Measurements from ENCODE around the gene DNAH11.
"Not testable (repeated sequence)": the region's sequence is repeated elsewhere in the genome, so short reads cannot be mapped to it uniquely, and the experiment has no call there.

DNAH11 gene

GRCh38 chr7:21771906-21772610, 229.2 kb downstream of the DNAH11 start:
- DNase-seq (ENCODE audit: low spot score), result peak; percentile 62

DNA sequence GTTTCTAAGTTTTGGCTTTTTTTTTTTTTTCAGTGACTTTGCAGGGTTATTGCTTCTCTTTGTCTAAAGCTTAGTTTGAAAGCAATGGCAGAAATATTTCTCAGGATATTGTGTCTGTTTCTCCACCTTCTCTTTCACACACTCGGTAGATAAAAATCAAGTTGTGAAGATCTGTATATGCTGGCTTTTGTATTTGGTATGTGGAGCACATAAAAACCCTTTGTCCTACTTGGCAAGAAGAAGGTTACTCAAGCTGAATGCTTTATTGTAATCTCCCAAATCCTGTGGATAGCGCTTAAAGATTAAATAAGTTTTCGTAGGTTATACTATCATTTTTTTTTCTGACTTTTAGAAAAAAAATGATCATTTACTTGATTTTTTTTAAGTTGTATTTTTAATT, 230.5 kb downstream of the DNAH11 start:
- peak; percentile 93 for DNase-seq (ENCODE audit: low spot score)

DNA sequence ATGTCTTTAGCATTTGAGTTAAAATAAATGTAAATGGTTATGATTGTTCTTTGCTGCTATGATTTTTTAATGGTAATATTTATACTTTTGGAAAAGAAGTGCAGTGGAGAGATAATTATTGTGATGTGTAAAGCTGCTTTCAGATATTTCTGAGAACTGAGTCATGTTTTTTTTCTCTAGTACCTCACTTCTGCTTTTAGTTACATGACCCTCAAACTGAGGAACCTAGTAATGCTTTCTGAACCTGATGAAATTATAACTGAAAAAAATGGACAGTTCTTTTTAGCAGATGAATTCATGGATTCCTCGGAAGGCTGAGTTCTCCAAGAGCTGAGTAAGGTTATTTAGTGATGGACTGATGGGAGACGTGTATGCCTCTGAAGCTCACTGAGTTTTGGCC, 235.1 kb downstream of the DNAH11 start:
- no peak for DNase-seq (ENCODE audit: low spot score)

- no peak for DNase-seq (ENCODE audit: low spot score)
Measured at GRCh38 chr7:21778953-21779352, 236.1 kb downstream of the DNAH11 start.

GRCh38 chr7:21782996-21783395, 240.2 kb downstream of the DNAH11 start:
- DNase-seq (ENCODE audit: low spot score), result no peak

DNA sequence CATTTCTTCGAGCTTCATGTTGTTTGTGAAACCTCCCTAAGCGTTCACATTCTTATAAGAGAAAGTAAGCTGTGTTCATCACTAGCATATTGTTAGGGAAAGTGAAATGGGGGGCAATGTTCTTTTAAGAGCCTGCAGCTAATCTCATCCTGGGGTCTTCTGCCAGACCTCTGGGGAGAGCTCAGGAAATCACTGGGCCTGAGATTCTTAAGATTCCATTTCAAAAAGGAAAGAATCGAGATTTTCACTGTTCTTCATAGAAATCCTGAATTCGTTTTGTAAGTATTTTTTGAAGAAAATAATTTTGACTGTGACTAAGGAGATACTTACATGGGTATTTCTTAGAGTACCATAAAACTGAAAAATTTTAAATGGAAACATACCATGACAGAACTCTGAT, 242.2 kb downstream of the DNAH11 start:
- no peak for DNase-seq (ENCODE audit: low spot score)

GRCh38 chr7:21805791-21806190, 263.0 kb downstream of the DNAH11 start:
- DNase-seq (ENCODE audit: low spot score), result no peak

- DNase-seq (ENCODE audit: low spot score), result no peak
Measured at GRCh38 chr7:21806388-21806787, 263.5 kb downstream of the DNAH11 start.

DNA sequence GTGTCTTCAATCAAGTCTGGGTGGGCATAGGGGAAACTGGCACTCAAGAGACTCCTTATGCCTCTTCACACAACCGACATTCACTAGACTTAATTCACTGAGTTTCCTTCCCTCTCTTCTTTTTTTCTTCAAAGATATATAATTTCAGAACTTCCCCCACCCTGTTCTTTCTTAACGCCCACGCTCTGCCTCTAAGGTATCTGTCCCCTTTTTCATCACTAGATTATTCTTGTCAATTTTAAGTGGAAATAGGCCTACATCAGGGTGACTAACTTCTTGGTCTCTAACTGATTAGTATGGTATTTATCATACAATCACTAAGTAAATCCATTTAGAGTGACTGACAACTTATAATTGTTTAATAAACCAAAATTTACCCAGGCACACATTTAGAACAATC, 276.2 kb downstream of the DNAH11 start:
- no peak for DNase-seq (ENCODE audit: low spot score)

DNA sequence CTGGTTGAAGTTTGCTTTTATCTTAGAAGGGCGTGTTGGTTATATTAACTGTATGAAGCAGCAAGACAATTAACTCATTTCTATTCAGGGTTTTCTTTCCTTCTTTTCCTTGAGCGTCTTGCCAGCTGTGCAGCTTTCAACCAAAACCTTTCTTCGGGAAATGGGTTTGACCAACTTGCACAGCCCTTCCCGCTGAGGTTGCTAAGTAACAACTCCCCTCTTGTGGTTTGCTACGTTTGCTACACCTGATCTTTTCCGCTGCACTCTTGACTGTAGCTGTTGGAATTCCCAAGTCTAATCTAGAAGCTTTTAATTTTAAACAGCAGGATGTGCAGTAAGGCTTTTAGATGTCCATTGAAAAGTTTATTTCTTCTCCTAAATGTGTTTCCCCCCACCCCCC, 286.0 kb downstream of the DNAH11 start:
- no peak for DNase-seq (ENCODE audit: low spot score)

DNA sequence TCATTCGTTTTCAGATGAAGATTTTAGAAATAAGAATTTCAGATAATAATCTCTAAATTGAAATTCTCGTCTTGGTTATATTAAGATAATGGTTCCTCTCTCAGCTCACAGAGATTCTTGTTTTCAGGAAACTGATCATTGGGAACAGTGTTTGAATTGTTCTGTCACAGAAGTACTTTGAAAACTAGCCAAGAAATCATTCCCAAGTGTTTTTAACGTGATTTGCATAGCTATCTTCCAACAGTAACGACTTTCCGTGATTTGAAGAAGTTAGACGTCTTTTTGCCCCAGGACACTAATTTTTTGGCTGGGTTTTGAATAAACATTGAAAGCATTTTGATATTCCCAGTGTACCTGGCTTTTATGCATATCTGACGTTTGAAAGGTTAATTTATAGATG, 286.9 kb downstream of the DNAH11 start:
- peak; percentile 28 for DNase-seq (ENCODE audit: low spot score)

- no peak for DNase-seq (ENCODE audit: low spot score)
Measured at GRCh38 chr7:21844742-21845141, 301.9 kb downstream of the DNAH11 start.

DNA sequence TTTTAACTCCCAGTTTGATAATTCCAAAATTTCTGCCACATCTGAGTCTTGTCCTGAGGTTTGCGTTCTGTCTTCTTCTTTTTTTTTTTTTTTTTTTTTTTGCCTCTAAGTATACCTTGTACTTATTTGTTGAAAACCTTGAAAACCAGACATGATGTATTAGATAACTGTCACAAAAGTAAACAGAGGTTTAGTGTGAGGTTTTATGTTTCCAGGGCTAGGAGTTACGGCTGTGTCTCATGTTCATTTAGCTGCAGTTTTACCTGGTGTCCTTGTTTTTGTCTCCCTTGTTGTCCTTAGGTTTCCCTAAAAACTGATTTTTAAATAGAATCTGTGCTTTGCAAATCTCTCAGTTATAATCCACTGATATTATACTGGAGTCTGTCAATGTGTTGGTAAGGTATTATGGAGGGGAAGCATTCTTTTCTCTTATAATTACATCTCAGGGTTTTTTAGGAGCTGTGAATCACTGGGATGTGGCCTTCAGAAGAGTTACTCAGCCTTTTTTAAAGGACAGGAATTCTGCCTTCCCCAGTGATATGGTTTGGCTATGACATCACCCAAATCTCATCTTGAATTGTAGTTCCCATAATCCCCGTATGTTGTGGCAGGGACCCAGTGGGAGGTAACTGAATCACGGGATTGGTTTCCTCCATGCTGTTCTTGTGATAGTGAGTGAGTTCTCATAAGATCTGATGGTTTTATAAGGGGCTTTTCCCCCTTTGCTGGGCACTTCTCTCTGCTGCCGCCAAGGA, 307.9 kb downstream of the DNAH11 start:
- DNase-seq (ENCODE audit: low spot score), result no peak

- no peak for DNase-seq (ENCODE audit: low spot score)
Measured at GRCh38 chr7:21851559-21851967, 308.7 kb downstream of the DNAH11 start.

GRCh38 chr7:21865631-21866204, 322.9 kb downstream of the DNAH11 start:
- DNase-seq (ENCODE audit: low spot score), result not testable (repeated sequence)

DNA sequence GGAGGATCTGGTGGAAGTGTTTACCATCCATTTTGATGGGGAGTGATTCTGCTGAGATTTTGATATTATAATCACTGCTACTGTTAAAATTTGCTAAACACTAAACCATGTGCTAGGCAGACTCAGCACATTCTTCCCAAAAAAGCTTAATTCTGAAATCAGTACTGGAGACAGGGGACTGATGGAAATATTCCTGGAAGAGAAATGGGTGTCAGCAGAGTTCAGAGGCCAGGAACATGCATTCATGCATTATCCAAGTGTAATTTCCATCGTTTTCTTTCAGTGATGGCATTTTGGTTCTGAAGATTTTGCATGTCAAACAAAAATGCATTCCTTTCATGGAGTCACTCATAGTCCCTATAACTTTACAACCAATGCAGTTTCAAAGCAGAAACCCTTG, 323.9 kb downstream of the DNAH11 start:
- no peak for DNase-seq (ENCODE audit: low spot score)

DNA sequence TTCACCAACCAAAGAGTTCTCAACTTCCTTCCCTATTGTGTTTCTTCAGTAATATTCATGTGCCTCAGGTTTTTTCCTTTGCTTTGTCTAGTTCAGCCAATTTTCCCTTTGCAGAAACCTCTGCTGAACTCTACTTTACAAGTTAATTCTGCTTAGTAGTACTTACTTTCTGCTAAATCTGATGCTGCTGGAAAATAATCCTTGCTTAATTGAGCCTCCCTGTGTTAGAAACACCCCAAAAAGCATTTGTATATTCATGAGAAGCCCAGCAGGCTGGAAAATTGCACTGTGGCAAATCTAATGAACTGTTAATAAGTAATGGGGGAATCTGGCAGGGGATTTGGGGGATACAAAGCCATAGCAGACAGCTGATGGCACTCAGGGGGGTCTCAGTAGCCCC, 324.4 kb downstream of the DNAH11 start:
- no peak for DNase-seq (ENCODE audit: low spot score)

DNA sequence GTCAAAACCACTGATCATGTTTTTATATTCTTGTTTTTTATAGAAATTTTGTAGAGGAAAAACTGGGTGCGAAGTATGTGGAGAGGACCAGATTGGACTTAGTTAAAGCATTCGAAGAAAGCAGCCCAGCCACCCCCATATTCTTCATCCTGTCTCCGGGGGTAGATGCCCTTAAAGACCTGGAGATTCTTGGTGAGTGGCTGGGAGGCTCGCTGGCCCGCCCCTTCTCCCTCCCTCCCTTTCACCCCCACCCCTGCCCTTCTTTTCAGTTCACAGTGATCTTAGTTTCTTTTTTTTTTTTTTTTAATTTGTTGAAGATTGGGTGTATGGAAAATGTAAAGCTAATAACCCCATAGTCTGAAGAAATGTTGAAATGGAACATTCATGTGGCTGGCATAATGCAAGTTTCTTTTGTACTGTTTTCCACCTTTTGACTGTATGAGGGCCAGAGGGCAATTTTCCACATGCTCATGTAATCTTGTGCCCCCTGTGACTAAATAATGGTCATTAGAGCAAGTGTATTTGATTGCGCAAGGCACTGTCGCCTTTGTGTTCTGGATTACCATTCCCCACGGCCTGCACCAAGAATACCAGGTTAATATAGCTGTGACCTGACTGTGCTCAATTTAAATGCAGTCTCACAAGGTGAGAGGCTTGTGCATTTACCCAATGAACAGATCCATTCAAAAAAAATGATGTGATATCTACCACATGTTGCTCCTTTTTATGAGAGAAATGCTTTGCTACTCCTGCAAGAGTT, 325.2 kb downstream of the DNAH11 start:
- DNase-seq (ENCODE audit: low spot score), result no peak

DNA sequence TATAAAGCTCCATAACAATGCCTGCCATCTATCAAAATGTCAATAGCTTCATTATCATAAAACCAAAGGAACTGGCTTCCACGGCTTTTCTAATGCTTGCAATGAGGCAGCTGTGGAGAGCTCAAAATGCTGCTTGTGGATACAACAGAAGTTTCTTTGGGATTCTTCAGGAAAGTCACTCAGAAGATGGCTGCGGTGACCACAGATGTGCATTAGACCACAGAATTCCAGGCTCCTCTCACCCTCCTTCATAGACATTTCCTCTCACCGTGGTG, 325.7 kb downstream of the DNAH11 start:
- DNase-seq (ENCODE audit: low spot score), result no peak

DNA sequence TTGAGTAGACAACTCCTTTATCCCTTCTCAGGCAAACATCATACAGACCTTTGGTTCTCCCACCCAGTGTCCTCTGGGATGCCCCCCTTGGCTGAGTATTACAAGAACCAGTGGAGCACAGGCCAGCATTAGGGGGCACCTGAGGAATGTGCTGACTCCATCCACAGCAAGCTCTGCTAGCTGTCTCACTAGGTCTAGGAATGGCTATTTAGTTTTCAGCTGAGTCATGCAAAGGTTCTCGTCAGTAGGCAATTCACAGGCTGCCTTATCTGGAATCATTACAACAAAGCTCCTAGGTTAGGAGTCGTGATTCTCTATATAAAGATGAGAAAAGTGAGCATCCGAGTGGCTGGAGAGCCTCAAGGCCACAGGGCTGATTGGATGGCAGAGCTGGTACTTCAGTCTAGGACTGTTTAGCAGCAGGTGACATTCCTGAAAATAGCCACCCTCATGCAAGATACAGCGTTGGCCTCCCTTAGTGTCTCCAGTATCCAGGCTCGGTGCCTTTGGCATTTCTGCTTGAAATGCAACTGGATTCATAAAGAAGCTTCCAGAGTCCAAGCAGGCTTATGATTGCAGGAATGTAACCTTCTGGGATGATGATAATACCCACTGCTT, 327.1 kb downstream of the DNAH11 start:
- no peak for DNase-seq (ENCODE audit: low spot score)

DNA sequence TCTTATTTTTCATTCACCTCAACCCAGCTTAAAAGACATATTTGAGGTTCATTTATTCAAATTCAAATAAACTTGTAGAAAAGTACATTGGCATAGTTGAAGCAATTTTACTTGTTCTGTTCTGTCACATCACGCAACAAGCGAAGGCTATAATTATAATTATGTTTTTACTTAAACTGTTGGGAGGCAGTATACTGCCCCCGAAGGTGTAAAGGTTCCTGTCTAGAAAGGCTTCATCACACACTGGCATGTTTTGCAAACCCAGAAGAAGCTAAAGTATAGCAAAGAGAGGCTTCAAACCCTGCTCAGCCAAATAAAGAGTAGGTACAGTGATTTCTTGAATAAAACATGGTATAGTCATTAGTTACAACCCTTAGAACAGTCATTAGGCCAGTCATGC, 340.2 kb downstream of the DNAH11 start:
- DNase-seq (ENCODE audit: low spot score), result no peak

GRCh38 chr7:21883501-21883900, 340.7 kb downstream of the DNAH11 start:
- not testable (repeated sequence) for DNase-seq (ENCODE audit: low spot score)

All from pons (tissue), 1 donor.